GM21447 (cell line): ENCODE measurements around the gene IMPG1.

Experiments
- ATAC-seq: cut with Tn5 transposase; IDR thresholded peaks from one replicate; pipeline ENCODE4 v1.9.1; 2021; ENCODE audit not compliant: unreplicated experiment

IMPG1 gene

GRCh38 chr6:76072562-76072961, at the start of gene IMPG1:
Gene IMPG1 (minus strand): TSS chr6:76072662. CDS start chr6:76072488, 174 bp downstream.
- ATAC-seq = no peak

GRCh38 chr6:76120302-76120701, 47.8 kb upstream of the IMPG1 start:
- ATAC-seq = no peak

- no peak for ATAC-seq
Measured at GRCh38 chr6:76073281-76073680, 819 bp upstream of the IMPG1 start.

GRCh38 chr6:76057469-76057868, 15.0 kb downstream of the IMPG1 start:
- no peak for ATAC-seq

- ATAC-seq = no peak
Measured at GRCh38 chr6:76052314-76052713, 20.1 kb downstream of the IMPG1 start.

- no peak for ATAC-seq
Measured at GRCh38 chr6:76043690-76044089, 28.8 kb downstream of the IMPG1 start.

GRCh38 chr6:76035713-76036112, 36.7 kb downstream of the IMPG1 start:
- ATAC-seq = no peak

- ATAC-seq = no peak
Measured at GRCh38 chr6:76026101-76026500, 46.4 kb downstream of the IMPG1 start.

- ATAC-seq = no peak
Measured at GRCh38 chr6:76014626-76015530, 57.6 kb downstream of the IMPG1 start.

- ATAC-seq = no peak
Measured at GRCh38 chr6:76004202-76004601, 68.3 kb downstream of the IMPG1 start.

GRCh38 chr6:76003686-76004085, 68.8 kb downstream of the IMPG1 start:
- ATAC-seq = no peak

- ATAC-seq = no peak
Measured at GRCh38 chr6:76003113-76003512, 69.3 kb downstream of the IMPG1 start.

GRCh38 chr6:76000629-76001028, 71.8 kb downstream of the IMPG1 start:
- ATAC-seq = no peak

GRCh38 chr6:75997696-75998095, 74.8 kb downstream of the IMPG1 start:
- no peak for ATAC-seq

GRCh38 chr6:75993236-75994162, 79.0 kb downstream of the IMPG1 start:
- ATAC-seq = no peak

- no peak for ATAC-seq
Measured at GRCh38 chr6:75991941-75992340, 80.5 kb downstream of the IMPG1 start.

- ATAC-seq = no peak
Measured at GRCh38 chr6:75986935-75987334, 85.5 kb downstream of the IMPG1 start.

GRCh38 chr6:75975904-75976303, 96.6 kb downstream of the IMPG1 start:
- no peak for ATAC-seq

- ATAC-seq = no peak
Measured at GRCh38 chr6:75970093-75970492, 102.4 kb downstream of the IMPG1 start.

GRCh38 chr6:75968143-75968542, 104.3 kb downstream of the IMPG1 start:
- no peak for ATAC-seq

GRCh38 chr6:75963569-75963968, 108.9 kb downstream of the IMPG1 start:
- no peak for ATAC-seq

GRCh38 chr6:75952128-75952527, 120.3 kb downstream of the IMPG1 start:
- ATAC-seq = no peak
